ENCODE results near the gene OSBPL10. TPM values are rescaled to one million over a fixed set of nuclear protein-coding genes. Genes with fewer than 3 reads are reported as not detected.

Gene OSBPL10
- total and polyA plus RNA-seq, 2 of the 8 experiments (the other 6 are each of a cell fraction or from before 2014, with no cell fraction given): 26.2 to 86.7 TPM

DNA sequence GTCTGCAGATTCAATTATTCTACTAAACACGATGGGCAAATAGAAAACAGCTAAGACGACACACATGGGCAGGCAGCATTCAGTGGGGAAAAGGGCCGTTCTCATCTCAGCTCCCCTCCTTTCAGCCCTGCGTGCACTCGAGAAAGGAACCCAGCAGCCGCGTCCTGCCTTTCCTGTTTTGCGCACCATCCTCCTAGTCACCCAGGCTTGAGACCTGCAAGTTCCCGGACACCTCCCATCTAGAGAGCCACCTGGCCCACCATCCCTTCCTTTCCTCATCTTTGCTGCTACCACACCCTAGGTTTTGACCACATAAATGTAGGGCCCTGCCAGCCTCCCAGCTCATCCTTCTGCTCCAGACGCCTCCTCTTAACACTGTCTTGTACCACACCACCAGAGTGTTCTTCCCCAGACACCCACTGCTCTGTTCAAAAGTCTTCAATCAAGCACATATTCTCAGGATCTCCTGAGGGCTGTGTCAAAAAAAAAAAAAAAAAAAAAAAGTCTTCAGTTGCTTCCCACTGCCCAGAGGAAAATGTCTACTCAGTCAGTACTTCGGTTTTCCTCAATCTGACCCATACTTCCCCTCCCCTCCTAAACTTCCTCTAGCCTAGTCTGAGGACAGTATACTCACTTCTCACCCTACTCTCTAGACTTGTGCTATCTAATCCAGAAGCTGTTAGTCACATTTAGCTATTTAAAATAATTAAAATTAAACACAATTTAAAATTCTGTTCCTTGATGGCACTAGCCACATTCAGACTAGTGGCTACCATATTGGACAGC is 266.4 kb downstream of the OSBPL10 start:
- H3K56ac ChIP-seq (replicated peaks; ENCODE audit: insufficient read length, low read depth, low read length): no peak overlapping the region
- WGBS, 2 experiments (ENCODE audit: extremely low coverage in 1 of 2, insufficient coverage in 1 of 2, insufficient read length in 1 of 2, insufficient replicate concordance in 2 of 2, low coverage in 1 of 2, low lambda C conversion rate in 2 of 2, missing lambda C conversion rate in 1 of 2): 93% methylated on average over 11 of the region's 11 CpGs; no CpG with 5 or more reads in 1 of the 2 experiments
- H2BK12ac ChIP-seq (ENCODE audit: low read depth, low read length): no peak overlapping the region
- no peak overlapping the region for H3K4ac ChIP-seq (replicated peaks; ENCODE audit: insufficient read length, low read depth, low read length)
- no peaks in the 10 kb centered on the region for H3K27me3 ChIP-seq (replicated peaks in 1 of 4; ENCODE audit: control insufficient read depth in 3 of 4, extremely low read depth in 1 of 4, insufficient read depth in 3 of 4, low read length in 3 of 4)
- no peak overlapping the region for H3K4me2 ChIP-seq (ENCODE audit: insufficient read depth in 1 of 2, low read depth in 2 of 2, low read length in 2 of 2)
- H4K91ac ChIP-seq (replicated peaks; ENCODE audit: insufficient read length, low read length): no peak overlapping the region
- no peaks in the 10 kb centered on the region; the same call in 1 of the 2 replicates for H3K79me1 ChIP-seq (ENCODE audit: low read depth, low read length)
- no peak overlapping the region for H2BK20ac ChIP-seq (ENCODE audit: low read length)
- H2BK120ac ChIP-seq (replicated peaks; ENCODE audit: low read depth, low read length): no peak overlapping the region
- ChIA-PET POLR2A (ENCODE audit: partially characterized antibody) (no interaction called here), CTCF (ENCODE audit: partially characterized antibody) (interaction anchor here (0.5 to 3.5 kb wide), 2 partner anchors 10 to 361 kb away, joined by 3 to 12 read pairs; no protein-coding TSS in a partner anchor)
- no peak overlapping the region; a peak in 1 of 7 replicates for H3K9ac ChIP-seq (replicated peaks in 1 of 4; ENCODE audit: extremely low read depth in 1 of 4, low read depth in 3 of 4, low read length in 3 of 4)
- H4K20me1 ChIP-seq (replicated peaks in 1 of 2; ENCODE audit: control insufficient read depth in 1 of 2, insufficient read depth in 2 of 2, low read length in 2 of 2): no peaks in the 10 kb centered on the region
- H4K5ac ChIP-seq (ENCODE audit: insufficient read length, low read depth, low read length): no peak overlapping the region
- no peaks in the 10 kb centered on the region for H3K9me3 ChIP-seq (ENCODE audit: insufficient read depth in 2 of 2, low read depth in 1 of 2, low read length in 1 of 2)
- TF ChIP-seq POLR2A (IDR thresholded peaks at IDR 0.05; ENCODE audit: control extremely low read depth in 1 of 2, low read depth in 2 of 2, low read length in 2 of 2) (0 out of 3 replicates have a peak, but pooled peaks of 1 of the 2 experiments have one; percentile 27), CTCF (IDR thresholded peaks at IDR 0.05; ENCODE audit: control extremely low read depth in 1 of 3, insufficient read depth in 1 of 3, low read depth in 1 of 3, low read length in 3 of 3) (no peak)
- no peak for DNase-seq (ENCODE audit: low read depth in 1 of 2, low spot score in 2 of 2)
- FAIRE-seq: no peak
- no peak overlapping the region for H3K18ac ChIP-seq (ENCODE audit: extremely low read depth, low read length)
- no peak overlapping the region for H3K4me3 ChIP-seq (ENCODE audit: extremely low read depth in 1 of 4, insufficient read depth in 2 of 4, low read depth in 3 of 4, low read length in 4 of 4)
- H2AK5ac ChIP-seq (ENCODE audit: low read depth, low read length): no peak overlapping the region
- H3K4me1 ChIP-seq (replicated peaks in 1 of 4; ENCODE audit: control insufficient read depth in 3 of 4, insufficient read depth in 4 of 4, low read length in 3 of 4): no peaks in the 10 kb centered on the region
- H2BK15ac ChIP-seq (ENCODE audit: low read length): no peak overlapping the region
- no peak overlapping the region for H3K23ac ChIP-seq (ENCODE audit: insufficient read length)
- H2BK5ac ChIP-seq (ENCODE audit: low read depth, low read length): no peak overlapping the region
- peaks cover 0 to 2% of the 10 kb centered on the region in 2 experiments; a peak in 1 of 4 replicates for H3K79me2 ChIP-seq (ENCODE audit: control insufficient read depth in 1 of 2, insufficient read depth in 2 of 2, low read length in 2 of 2)
- no peak overlapping the region for H3K27ac ChIP-seq (ENCODE audit: low read depth, low read length)
- no peaks in the 10 kb centered on the region for H3K23me2 ChIP-seq (ENCODE audit: low read depth, low read length)
- H4K8ac ChIP-seq (ENCODE audit: extremely low read depth, insufficient read depth, low read length): no peak overlapping the region
- H3K36me3 ChIP-seq (ENCODE audit: control insufficient read depth in 2 of 4, insufficient read depth in 4 of 4, low read length in 3 of 4): no peaks in the 10 kb centered on the region
- no peak overlapping the region for H3K14ac ChIP-seq (ENCODE audit: insufficient read length)
- H2AFZ ChIP-seq (ENCODE audit: low read length): no peak overlapping the region
